ENCODE data around the gene AGBL5. TPM values are rescaled to one million over a fixed set of nuclear protein-coding genes. Genes with fewer than 3 reads are reported as not detected.

Gene AGBL5
- total and polyA plus RNA-seq, 2 of the 13 experiments (the other 11 are each of a cell fraction or from before 2014, with no cell fraction given) = 55.9 to 73.3 TPM

- TF ChIP-seq ZNF572 (CRISPR knock-in tag; IDR thresholded peaks at IDR 0.05) (peak; percentile 99), FOXO1 (CRISPR knock-in tag; IDR thresholded peaks at IDR 0.05) (peak; percentile 56; the same call in 1 of the 2 replicates), ZNF616 (CRISPR knock-in tag; IDR thresholded peaks at IDR 0.05; ENCODE audit: low read depth) (no peak), GATAD1 (CRISPR knock-in tag; IDR thresholded peaks at IDR 0.05) (peak; percentile 57), ZNF33B (CRISPR knock-in tag; IDR thresholded peaks at IDR 0.05) (peak; percentile 30; the same call in 1 of the 2 replicates), ZNF607 (CRISPR knock-in tag; IDR thresholded peaks at IDR 0.05; ENCODE audit: borderline replicate concordance) (peak; percentile 83; the same call in 1 of the 2 replicates), KLF13 (CRISPR knock-in tag; IDR thresholded peaks at IDR 0.05) (peak; percentile 81; the same call in 1 of the 2 replicates), RCOR2 (CRISPR knock-in tag; IDR thresholded peaks at IDR 0.05) (0 out of 2 replicates have a peak, but pooled peaks have one; percentile 45), NFKBIZ (CRISPR knock-in tag; IDR thresholded peaks at IDR 0.05) (peak; percentile 71; the same call in 1 of the 2 replicates), ZNF101 (CRISPR knock-in tag; IDR thresholded peaks at IDR 0.05; ENCODE audit: borderline replicate concordance, low read depth) (no peak), SMYD3 (CRISPR knock-in tag; IDR thresholded peaks at IDR 0.05) (0 out of 2 replicates have a peak, but pooled peaks have one; percentile 58), ZNF761 (CRISPR knock-in tag; conservative IDR thresholded peaks at IDR 0.05) (peak; percentile 73), MYPOP (CRISPR knock-in tag; IDR thresholded peaks at IDR 0.05) (0 out of 2 replicates have a peak, but pooled peaks have one; percentile 57), ZNF274 (CRISPR knock-in tag; IDR thresholded peaks at IDR 0.05) (peak; percentile 93), BRCA1 (CRISPR knock-in tag; IDR thresholded peaks at IDR 0.05) (no peak; the same call in 1 of the 2 replicates), DR1 (CRISPR knock-in tag; IDR thresholded peaks at IDR 0.05) (peak; percentile 30; the same call in 1 of the 2 replicates), TOPORS (CRISPR knock-in tag; IDR thresholded peaks at IDR 0.05) (no peak), TCF7 (IDR thresholded peaks at IDR 0.05; ENCODE audit: low read depth) (0 out of 2 replicates have a peak, but pooled peaks have one; percentile 20), SNAPC2 (CRISPR knock-in tag; IDR thresholded peaks at IDR 0.05) (peak; percentile 47; the same call in 1 of the 2 replicates), KDM6A (CRISPR knock-in tag; IDR thresholded peaks at IDR 0.05; ENCODE audit: low read depth) (peak; percentile 89), ZNF788 (CRISPR knock-in tag; IDR thresholded peaks at IDR 0.05; ENCODE audit: borderline replicate concordance) (peak; percentile 61; the same call in 1 of the 2 replicates), POLR2AphosphoS5 (IDR thresholded peaks at IDR 0.05; ENCODE audit: low read depth, low read length) (peak; percentile 92), SMC3 (IDR thresholded peaks at IDR 0.05; ENCODE audit: low read length) (no peak)
- TF ChIP-seq, protein P1, sequence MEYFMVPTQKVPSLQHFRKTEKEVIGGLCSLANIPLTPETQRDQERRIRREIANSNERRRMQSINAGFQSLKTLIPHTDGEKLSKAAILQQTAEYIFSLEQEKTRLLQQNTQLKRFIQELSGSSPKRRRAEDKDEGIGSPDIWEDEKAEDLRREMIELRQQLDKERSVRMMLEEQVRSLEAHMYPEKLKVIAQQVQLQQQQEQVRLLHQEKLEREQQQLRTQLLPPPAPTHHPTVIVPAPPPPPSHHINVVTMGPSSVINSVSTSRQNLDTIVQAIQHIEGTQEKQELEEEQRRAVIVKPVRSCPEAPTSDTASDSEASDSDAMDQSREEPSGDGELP (IDR thresholded peaks at IDR 0.05; ENCODE audit: borderline replicate concordance, low read depth) = peak; percentile 91; the same call in 1 of the 2 replicates
- TF ChIP-seq, protein P2, sequence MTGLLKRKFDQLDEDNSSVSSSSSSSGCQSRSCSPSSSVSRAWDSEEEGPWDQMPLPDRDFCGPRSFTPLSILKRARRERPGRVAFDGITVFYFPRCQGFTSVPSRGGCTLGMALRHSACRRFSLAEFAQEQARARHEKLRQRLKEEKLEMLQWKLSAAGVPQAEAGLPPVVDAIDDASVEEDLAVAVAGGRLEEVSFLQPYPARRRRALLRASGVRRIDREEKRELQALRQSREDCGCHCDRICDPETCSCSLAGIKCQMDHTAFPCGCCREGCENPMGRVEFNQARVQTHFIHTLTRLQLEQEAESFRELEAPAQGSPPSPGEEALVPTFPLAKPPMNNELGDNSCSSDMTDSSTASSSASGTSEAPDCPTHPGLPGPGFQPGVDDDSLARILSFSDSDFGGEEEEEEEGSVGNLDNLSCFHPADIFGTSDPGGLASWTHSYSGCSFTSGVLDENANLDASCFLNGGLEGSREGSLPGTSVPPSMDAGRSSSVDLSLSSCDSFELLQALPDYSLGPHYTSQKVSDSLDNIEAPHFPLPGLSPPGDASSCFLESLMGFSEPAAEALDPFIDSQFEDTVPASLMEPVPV (CRISPR knock-in tag; IDR thresholded peaks at IDR 0.05) = no peak; the same call in 1 of the 2 replicates
- TF ChIP-seq, protein P3, sequence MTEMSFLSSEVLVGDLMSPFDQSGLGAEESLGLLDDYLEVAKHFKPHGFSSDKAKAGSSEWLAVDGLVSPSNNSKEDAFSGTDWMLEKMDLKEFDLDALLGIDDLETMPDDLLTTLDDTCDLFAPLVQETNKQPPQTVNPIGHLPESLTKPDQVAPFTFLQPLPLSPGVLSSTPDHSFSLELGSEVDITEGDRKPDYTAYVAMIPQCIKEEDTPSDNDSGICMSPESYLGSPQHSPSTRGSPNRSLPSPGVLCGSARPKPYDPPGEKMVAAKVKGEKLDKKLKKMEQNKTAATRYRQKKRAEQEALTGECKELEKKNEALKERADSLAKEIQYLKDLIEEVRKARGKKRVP (CRISPR knock-in tag; IDR thresholded peaks at IDR 0.05) = peak in 1 of 2 experiments; percentile 61; a peak in 2 of 4 replicates
These were observed 42.2 kb downstream of the AGBL5 start (continued) for GRCh38 chr2:27093430-27094352.

Data from HepG2 (cell line).